Nucleus accumbens (tissue), 56 donors: Measurements from ENCODE around the gene NUAK1.

Experiments used
- DNase-seq, 56 donors: peaks; one replicate each; lab custom pipeline; 2025; lab: John Stamatoyannopoulos, UW

The NUAK1 gene

GRCh38 chr12:106068296-106068695 lies 70.5 kb downstream of the NUAK1 start:
- no peak for DNase-seq

- DNase-seq, result no peak
Measured at GRCh38 chr12:106067606-106068205, 71.0 kb downstream of the NUAK1 start.

GRCh38 chr12:106066726-106067325 lies 71.9 kb downstream of the NUAK1 start:
- DNase-seq, result no peak

GRCh38 chr12:106066051-106066705 lies 72.6 kb downstream of the NUAK1 start:
- no peak for DNase-seq

DNA sequence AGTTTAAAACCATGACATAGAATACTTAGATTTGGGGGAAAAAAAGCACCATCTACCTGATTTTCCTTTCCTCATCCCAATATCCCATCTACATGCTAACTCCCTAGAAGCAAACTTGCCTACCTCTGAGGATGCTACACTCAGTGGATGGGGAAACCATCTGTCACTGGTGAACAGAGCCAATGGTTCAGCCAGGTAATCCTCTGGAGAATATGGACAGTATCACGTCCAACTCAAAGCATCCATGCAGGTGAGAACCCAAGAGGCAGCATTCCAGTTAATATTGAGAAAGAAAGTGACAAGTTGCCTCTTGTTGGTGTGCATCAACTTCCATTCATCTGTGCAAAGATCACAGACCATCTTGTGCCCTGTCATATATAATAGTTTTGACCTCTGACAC lies 73.2 kb downstream of the NUAK1 start:
- DNase-seq, result no peak

- DNase-seq, result no peak
Measured at GRCh38 chr12:106064721-106065021, 74.1 kb downstream of the NUAK1 start.

DNA sequence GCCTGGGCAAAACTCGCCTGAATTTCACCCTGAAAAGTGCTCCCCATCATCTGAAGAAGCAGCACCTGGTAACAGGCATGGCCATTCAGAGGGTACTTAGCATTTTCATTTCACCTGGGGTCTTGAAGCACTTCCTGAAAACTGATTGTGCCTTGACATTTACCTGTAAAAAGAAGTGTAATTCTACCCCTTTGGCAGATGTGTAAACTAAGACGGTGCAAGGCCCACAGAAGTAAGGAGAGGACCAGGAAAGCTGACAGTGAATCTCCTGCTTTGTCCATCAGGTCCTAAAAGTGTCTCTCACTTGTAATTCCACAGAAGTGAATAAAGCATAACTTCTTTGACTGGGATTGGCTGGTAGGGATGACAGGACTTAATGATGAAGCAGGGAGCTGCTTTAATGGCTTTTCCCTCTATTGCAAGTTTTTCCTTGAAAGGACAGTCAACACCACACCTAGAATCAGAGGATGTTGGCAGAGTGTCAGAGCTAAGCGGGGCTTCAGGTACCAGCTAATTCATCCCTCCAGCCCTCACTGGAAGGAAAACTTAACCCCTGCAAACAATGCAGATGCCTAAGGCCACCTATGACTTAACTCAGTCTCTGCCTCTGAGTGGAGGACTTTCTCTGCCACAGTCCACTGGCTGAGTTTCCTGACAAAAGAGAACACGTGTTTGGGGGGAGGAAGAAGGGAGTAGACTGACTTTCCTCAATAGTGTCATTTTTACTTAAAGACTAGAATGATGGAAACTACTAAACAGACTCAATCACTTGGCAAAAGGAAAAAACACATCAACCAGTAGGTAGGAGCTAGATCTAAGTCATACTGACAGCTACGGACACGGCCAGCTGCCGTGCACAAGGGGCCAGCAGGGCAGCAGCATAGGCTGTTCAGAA lies 74.7 kb downstream of the NUAK1 start:
- no peak for DNase-seq

DNA sequence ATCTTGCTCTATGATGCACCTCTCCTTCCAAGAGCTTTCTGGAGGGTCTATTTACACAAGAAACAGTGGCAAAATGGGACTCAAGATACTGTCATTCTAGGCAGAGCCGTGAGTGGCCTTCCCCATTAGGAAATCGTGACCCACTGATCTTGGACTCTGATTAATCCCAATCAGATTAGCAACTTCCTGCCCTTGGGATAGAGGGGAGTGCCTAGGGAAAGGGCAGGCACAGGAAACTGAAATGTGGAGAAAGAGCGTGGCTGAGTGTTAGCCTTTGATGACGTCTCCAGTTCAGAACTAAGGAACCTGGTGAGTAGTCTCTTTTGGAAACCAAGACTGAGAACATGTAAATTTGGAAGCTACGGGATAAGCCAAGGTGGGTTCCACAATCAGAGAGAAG lies 76.1 kb downstream of the NUAK1 start:
- DNase-seq, result no peak

- DNase-seq, result peak in 2 of 56 donors; percentile 10 to 12
Measured at GRCh38 chr12:106058256-106059182, 80.2 kb downstream of the NUAK1 start.

- DNase-seq, result no peak
Measured at GRCh38 chr12:106054049-106054448, 84.7 kb downstream of the NUAK1 start.

GRCh38 chr12:106051853-106052531 lies 86.8 kb downstream of the NUAK1 start:
- DNase-seq, result no peak

DNA sequence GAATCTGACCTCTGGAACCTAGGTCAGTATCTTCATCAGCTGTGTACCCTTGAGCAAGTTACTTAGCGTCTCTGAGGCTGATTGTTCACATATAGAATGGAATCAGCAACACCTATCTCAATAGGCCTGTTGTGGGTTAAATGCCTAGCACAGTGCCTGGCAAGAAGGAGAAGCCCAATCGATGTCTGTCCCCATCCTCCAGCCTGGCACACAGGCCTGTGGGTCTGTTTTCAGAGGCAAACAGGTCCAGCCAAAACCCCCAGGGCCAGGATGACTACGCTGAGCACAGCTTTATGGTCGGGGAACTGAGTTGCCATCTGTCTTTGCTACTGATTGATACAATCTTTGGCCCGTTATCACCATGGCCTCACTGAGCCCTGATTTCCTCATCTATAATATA lies 89.2 kb downstream of the NUAK1 start:
- DNase-seq, result no peak

DNA sequence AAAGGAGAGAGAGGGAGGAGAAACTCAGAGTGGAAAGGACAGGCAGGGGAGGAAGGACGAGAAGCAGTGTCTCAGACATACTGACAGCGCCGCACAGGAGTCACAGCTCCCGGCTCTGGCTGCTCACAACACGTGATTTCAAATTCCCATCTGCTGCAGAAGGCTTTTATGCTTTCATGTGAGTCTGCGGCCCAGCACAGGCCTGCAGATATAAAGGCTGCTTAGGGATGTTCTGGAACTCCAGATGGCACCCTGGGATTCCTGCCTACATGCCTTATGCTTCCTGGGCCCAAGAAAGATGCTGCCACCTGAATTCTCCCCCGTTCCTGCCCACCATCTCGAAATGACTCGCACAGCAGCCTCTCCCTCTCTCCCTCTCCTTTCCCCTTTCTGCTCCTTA lies 89.6 kb downstream of the NUAK1 start:
- peak in 41 of 56 donors; percentile 1 to 73 (median 30) for DNase-seq

- DNase-seq, result no peak
Measured at GRCh38 chr12:106048676-106049075, 90.1 kb downstream of the NUAK1 start.

DNA sequence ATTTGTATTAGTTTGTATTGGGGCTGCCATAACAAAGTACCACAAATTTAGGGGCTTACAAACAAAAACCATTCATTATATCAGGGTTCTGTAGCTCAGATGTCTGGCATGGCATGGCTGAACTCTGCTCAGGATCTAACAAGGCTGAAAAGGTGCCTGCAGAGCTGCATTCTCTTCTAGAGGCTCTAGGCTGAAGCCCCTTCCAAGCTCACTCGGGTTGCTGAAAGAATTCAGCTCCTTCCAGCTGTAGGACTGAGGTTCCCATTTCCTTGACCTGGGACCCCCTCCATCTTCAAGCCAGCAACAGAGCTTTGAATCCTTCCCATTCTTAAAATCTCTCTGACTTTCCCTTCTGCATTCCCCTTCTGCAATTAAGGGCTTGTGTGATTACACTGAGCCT lies 90.7 kb downstream of the NUAK1 start:
- DNase-seq, result no peak

DNA sequence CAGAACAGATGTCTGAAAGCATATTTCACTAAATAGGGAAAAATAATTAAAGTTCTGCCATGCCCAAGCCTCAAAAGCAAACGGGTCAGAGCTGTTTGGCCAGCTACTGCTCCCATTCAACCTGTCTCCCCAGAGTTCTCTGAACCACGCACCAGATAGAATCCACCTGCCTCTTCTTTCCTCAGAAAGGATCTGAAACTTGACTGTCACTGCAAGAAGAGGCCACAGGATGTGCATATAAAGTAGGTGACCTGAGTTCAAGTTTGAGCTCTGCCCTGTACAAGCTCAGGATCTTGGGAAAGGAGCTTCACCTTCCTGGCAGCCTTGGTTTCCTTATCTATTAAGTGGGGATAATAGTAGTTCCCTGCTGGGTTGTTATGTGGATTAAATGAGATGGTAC lies 91.8 kb downstream of the NUAK1 start:
- no peak for DNase-seq

- DNase-seq, result no peak
Measured at GRCh38 chr12:106046301-106046846, 92.4 kb downstream of the NUAK1 start.

GRCh38 chr12:106045251-106045674 lies 93.5 kb downstream of the NUAK1 start:
- DNase-seq, result no peak

GRCh38 chr12:106044773-106045172 lies 94.0 kb downstream of the NUAK1 start:
- DNase-seq, result no peak
